Measurements from ENCODE around the gene SWI5.

The SWI5 gene

GRCh38 chr9:128296340-128297220, 20.5 kb downstream of the SWI5 start:
- Histone ChIP-seq H3K79me1 (ENCODE audit: low read depth, low read length) (peaks cover 2% of the 10 kb centered on the region), H2BK15ac (ENCODE audit: low read length) (no peak overlapping the region), H3K4me3 (ENCODE audit: low read length in 2 of 2) (peak overlapping the region in 1 of 2 donors; percentile 4), H2BK12ac (ENCODE audit: low read length) (no peak overlapping the region), H4K91ac (ENCODE audit: low read depth, low read length, poor library complexity) (no peak overlapping the region), H2BK120ac (ENCODE audit: low read depth, low read length) (no peak overlapping the region), H3K4ac (ENCODE audit: low read length) (no peak overlapping the region), H4K8ac (ENCODE audit: low read depth, low read length) (no peak overlapping the region), H3K23ac (ENCODE audit: low read depth, low read length, poor library complexity) (peak overlapping the region; percentile 34), H3K36me3 (replicated peaks in 1 of 2; ENCODE audit: control insufficient read depth in 2 of 2, insufficient read depth in 2 of 2, low read length in 2 of 2) (no peaks in the 10 kb centered on the region), H2AK5ac (ENCODE audit: low read depth, low read length) (no peak overlapping the region), H3K27me3 (ENCODE audit: control insufficient read depth in 3 of 3, insufficient read depth in 3 of 3, low read depth in 1 of 3, low read length in 3 of 3) (no peaks in the 10 kb centered on the region), H3K27ac (replicated peaks; ENCODE audit: low read length) (no peak overlapping the region), H3K9me3 (replicated peaks in 1 of 2; ENCODE audit: control insufficient read depth in 2 of 2, insufficient read depth in 1 of 2, low read depth in 1 of 2, low read length in 2 of 2) (no peaks in the 10 kb centered on the region), H3K9ac (ENCODE audit: low read depth, low read length, poor library complexity) (no peak overlapping the region), H3K4me2 (ENCODE audit: insufficient read depth, low read length, poor library complexity, severe bottlenecking) (no peak overlapping the region), H3K14ac (ENCODE audit: low read length) (no peak overlapping the region), H3K18ac (ENCODE audit: low read length) (no peak overlapping the region), H2BK5ac (ENCODE audit: low read length) (no peak overlapping the region), H3K4me1 (ENCODE audit: control insufficient read depth in 2 of 2, insufficient read depth in 1 of 2, low read depth in 1 of 2, low read length in 2 of 2) (no peaks in the 10 kb centered on the region), H2AFZ (ENCODE audit: low read length) (no peak overlapping the region)
- WGBS, 2 donors (ENCODE audit: extremely low coverage in 2 of 2, insufficient read length in 2 of 2, insufficient replicate concordance in 1 of 2), result no CpG with 5 or more reads among the region's 16 CpGs
- no peak for DNase-seq (ENCODE audit: low spot score)

GRCh38 chr9:128297221-128297773, 21.2 kb downstream of the SWI5 start:
- no peaks in the 10 kb centered on the region for H3K9me3 ChIP-seq (replicated peaks in 1 of 2; ENCODE audit: control insufficient read depth in 2 of 2, insufficient read depth in 1 of 2, low read depth in 1 of 2, low read length in 2 of 2)
- peaks cover 2% of the 10 kb centered on the region for H3K79me1 ChIP-seq (ENCODE audit: low read depth, low read length)
- no peak for DNase-seq (ENCODE audit: low spot score)
- no peak overlapping the region for H3K14ac ChIP-seq (ENCODE audit: low read length)
- no peak overlapping the region for H3K4me2 ChIP-seq (ENCODE audit: insufficient read depth, low read length, poor library complexity, severe bottlenecking)
- H3K27ac ChIP-seq (replicated peaks; ENCODE audit: low read length), result no peak overlapping the region
- no peak overlapping the region for H2BK12ac ChIP-seq (ENCODE audit: low read length)
- H4K91ac ChIP-seq (ENCODE audit: low read depth, low read length, poor library complexity), result no peak overlapping the region
- H2BK120ac ChIP-seq (ENCODE audit: low read depth, low read length), result no peak overlapping the region
- no peak overlapping the region for H2AK5ac ChIP-seq (ENCODE audit: low read depth, low read length)
- H2BK15ac ChIP-seq (ENCODE audit: low read length), result no peak overlapping the region
- H3K4me1 ChIP-seq (ENCODE audit: control insufficient read depth in 2 of 2, insufficient read depth in 1 of 2, low read depth in 1 of 2, low read length in 2 of 2), result no peaks in the 10 kb centered on the region
- H4K8ac ChIP-seq (ENCODE audit: low read depth, low read length), result no peak overlapping the region
- H3K23ac ChIP-seq (ENCODE audit: low read depth, low read length, poor library complexity), result no peak overlapping the region
- no peak overlapping the region for H2AFZ ChIP-seq (ENCODE audit: low read length)
- H2BK5ac ChIP-seq (ENCODE audit: low read length), result no peak overlapping the region
- WGBS, 2 donors (ENCODE audit: extremely low coverage in 2 of 2, insufficient read length in 2 of 2, insufficient replicate concordance in 1 of 2), result no CpG with 5 or more reads among the region's 2 CpGs
- no peaks in the 10 kb centered on the region for H3K36me3 ChIP-seq (replicated peaks in 1 of 2; ENCODE audit: control insufficient read depth in 2 of 2, insufficient read depth in 2 of 2, low read length in 2 of 2)
- H3K18ac ChIP-seq (ENCODE audit: low read length), result no peak overlapping the region
- no peak overlapping the region for H3K9ac ChIP-seq (ENCODE audit: low read depth, low read length, poor library complexity)
- no peaks in the 10 kb centered on the region for H3K27me3 ChIP-seq (ENCODE audit: control insufficient read depth in 3 of 3, insufficient read depth in 3 of 3, low read depth in 1 of 3, low read length in 3 of 3)
- H3K4ac ChIP-seq (ENCODE audit: low read length), result no peak overlapping the region
- H3K4me3 ChIP-seq (ENCODE audit: low read length in 2 of 2), result no peak overlapping the region

DNA sequence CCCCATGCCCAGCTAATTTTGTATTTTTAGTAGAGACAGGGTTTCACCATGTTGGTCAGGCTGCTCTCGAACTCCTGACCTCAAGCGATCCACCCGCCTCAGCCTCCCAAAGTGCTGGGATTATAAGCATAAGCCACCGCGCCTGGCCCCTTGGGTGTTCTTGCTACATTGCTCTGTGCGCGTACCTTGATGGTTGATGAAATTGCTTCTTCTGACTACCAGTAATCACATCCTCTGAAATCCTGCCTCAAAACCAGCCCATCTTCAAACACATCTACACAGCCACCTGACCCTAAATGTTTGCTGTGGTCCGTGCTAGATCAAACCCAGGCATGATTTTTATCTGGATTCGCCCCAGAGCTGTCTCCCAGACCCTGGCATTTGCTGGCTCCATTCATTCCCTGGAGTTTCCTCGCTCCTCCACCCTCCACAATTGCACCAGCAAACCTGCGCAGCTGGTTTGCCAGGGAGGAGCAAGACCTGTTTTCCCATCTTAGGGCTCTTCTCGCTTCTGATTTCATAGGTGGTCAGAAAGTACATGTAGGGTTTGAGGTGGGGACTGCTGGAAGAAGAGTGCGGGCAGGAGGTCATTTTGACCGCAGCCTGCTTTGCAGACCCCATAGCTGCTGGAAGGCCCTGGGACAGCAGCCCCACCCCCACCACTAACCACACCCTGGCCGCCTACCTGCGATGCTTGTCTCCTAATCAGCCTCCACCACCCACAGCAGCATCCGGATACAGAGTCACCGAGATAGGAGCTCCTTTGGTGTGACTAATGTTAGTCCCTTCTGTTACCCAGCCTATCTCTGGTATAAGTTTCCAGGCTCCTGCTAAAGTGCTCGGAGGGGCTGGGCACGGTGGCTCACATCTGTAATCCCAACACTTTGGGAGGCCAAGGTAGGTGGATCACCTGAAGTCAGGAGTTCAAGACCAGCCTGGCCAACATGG, 22.7 kb downstream of the SWI5 start:
- H3K36me3 ChIP-seq (replicated peaks in 1 of 2; ENCODE audit: control insufficient read depth in 2 of 2, insufficient read depth in 2 of 2, low read length in 2 of 2), result no peaks in the 10 kb centered on the region
- no peaks in the 10 kb centered on the region for H3K27me3 ChIP-seq (ENCODE audit: control insufficient read depth in 3 of 3, insufficient read depth in 3 of 3, low read depth in 1 of 3, low read length in 3 of 3)
- no peak overlapping the region for H2BK120ac ChIP-seq (ENCODE audit: low read depth, low read length)
- no peak overlapping the region for H3K14ac ChIP-seq (ENCODE audit: low read length)
- H3K79me1 ChIP-seq (ENCODE audit: low read depth, low read length), result peaks cover 2% of the 10 kb centered on the region
- WGBS, 2 donors (ENCODE audit: extremely low coverage in 2 of 2, insufficient read length in 2 of 2, insufficient replicate concordance in 1 of 2), result no CpG with 5 or more reads among the region's 20 CpGs
- no peaks in the 10 kb centered on the region for H3K9me3 ChIP-seq (replicated peaks in 1 of 2; ENCODE audit: control insufficient read depth in 2 of 2, insufficient read depth in 1 of 2, low read depth in 1 of 2, low read length in 2 of 2)
- no peak overlapping the region for H4K8ac ChIP-seq (ENCODE audit: low read depth, low read length)
- H2BK12ac ChIP-seq (ENCODE audit: low read length), result no peak overlapping the region
- no peak overlapping the region for H3K4me3 ChIP-seq (ENCODE audit: low read length in 2 of 2)
- no peak overlapping the region for H2BK15ac ChIP-seq (ENCODE audit: low read length)
- H3K18ac ChIP-seq (ENCODE audit: low read length), result no peak overlapping the region
- no peak overlapping the region for H2AK5ac ChIP-seq (ENCODE audit: low read depth, low read length)
- no peak for DNase-seq (ENCODE audit: low spot score)
- H2BK5ac ChIP-seq (ENCODE audit: low read length), result no peak overlapping the region
- no peak overlapping the region for H3K9ac ChIP-seq (ENCODE audit: low read depth, low read length, poor library complexity)
- no peaks in the 10 kb centered on the region for H3K4me1 ChIP-seq (ENCODE audit: control insufficient read depth in 2 of 2, insufficient read depth in 1 of 2, low read depth in 1 of 2, low read length in 2 of 2)
- no peak overlapping the region for H3K27ac ChIP-seq (replicated peaks; ENCODE audit: low read length)
- H3K23ac ChIP-seq (ENCODE audit: low read depth, low read length, poor library complexity), result no peak overlapping the region
- no peak overlapping the region for H4K91ac ChIP-seq (ENCODE audit: low read depth, low read length, poor library complexity)
- H3K4me2 ChIP-seq (ENCODE audit: insufficient read depth, low read length, poor library complexity, severe bottlenecking), result no peak overlapping the region
- no peak overlapping the region for H3K4ac ChIP-seq (ENCODE audit: low read length)
- no peak overlapping the region for H2AFZ ChIP-seq (ENCODE audit: low read length)

Data from neuronal stem cell (in vitro differentiated cells).